Stimulated activated CD8-positive, alpha-beta memory T cell treated with anti-CD3 and anti-CD28 coated beads, Interleukin-15, amount 100 ng/mL, for 1 hour (primary cell): ENCODE data around the gene PRKAR1B.

Experiments used
- DNase-seq: peaks from one replicate; pipeline ENCODE4 v3.0.0-alpha.2; 2020; ENCODE audit warnings: low read depth

The PRKAR1B gene

DNA sequence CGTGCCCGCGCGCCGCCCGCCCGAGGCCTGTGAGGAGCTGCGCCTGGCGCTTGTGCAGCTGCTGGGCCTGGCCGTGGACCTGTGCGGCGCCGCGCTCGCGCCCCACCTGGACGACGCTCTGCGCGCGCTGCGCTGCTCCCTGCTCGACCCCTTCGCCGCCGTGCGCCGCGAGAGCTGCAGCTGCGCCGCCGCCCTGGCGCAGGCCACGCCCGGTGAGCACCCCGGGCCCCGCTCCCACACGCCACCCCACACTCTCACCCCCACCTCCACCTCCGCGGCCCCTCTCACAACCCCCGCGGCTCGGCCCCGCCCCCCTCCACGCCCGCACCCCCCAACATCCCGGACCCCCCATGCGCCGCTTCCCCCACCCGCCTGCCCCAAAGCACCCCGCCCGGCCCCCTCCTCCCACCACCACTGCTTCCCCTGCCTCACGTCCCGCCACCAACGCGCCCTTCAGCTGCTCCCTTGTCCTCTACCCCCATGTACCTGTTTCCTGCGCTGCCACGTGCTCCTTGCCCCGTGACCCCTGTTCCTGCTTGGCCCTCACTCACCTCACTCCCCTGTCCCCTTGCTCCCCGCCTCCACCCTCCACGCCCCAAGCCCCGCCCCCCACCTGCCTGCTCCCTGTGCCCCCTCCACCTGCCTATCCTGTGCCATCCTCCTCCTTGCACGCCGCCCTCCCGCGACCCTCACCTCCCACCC lies at the start of gene PRKAR1B:
PRKAR1B (minus strand) TSS at position 178 of the 702 bp plus-strand sequence. CDS start 15,776 bp downstream, outside the sequence.
- DNase-seq, result no peak

DNA sequence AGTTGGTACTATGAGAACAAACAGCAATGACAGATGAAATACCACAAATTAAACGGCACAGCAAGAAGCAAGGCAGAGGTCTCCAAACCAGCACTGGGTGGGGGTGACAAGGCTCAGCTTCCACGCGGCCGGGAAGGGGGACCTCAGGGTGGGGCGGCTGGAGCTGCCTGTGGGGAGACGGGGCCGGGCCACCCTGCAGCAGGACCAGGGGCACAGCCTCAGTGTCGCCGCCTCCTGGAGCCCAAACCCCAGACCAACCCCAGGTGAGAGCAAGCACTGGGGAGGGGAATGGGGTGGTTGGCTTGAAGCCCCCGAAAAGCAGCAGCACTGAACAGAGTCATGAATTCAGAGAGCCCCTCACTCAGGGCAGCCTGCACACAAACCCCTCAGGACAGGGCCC lies 49.3 kb upstream of the PRKAR1B start:
- DNase-seq, result no peak

- peak; percentile 23 for DNase-seq
These were observed 47.4 kb upstream of the PRKAR1B start for GRCh38 chr7:774161-775109.

- DNase-seq, result no peak
These were observed 46.5 kb upstream of the PRKAR1B start for GRCh38 chr7:773622-773915.

- DNase-seq, result no peak
These were observed 46.0 kb upstream of the PRKAR1B start for GRCh38 chr7:772861-773621.

- no peak for DNase-seq
These were observed 45.3 kb upstream of the PRKAR1B start for GRCh38 chr7:772392-772791.

DNA sequence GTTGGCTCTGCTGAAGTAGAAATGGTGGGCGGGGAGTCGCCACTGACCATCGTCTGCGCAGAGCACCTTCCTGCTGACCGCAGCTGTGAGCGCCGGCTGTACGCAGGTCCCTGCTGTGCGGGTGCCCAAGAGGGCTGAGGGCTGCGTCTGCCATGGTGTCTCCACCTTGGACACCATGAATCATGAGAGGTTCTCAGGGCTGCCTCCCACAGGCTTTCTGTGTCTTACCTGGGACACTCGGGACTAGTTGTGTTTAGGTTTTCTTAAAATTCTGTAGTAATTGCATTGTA lies 44.9 kb upstream of the PRKAR1B start:
- DNase-seq, result no peak

- no peak for DNase-seq
These were observed 44.3 kb upstream of the PRKAR1B start for GRCh38 chr7:771234-772004.

DNA sequence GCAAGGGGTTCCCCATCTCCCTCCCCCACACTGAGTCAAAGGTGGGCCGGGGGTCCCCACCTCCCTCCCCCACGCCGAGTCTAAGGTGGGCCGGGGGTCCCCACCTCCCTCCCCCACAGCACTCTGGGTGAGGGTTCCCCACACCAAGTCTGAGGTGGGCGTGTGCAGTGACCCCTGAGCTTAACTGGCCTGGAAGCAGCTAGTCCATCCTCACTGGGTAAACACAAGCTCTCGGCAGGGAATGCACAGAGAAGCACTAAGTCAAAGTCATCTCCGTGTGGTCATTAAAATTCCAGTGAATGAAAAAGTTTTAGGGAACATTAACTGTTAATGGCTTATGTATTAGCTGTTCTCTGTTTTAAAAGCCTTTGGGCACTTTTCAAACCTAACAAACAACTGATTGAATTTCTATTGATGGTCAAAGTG lies 43.7 kb upstream of the PRKAR1B start:
- no peak for DNase-seq

GRCh38 chr7:770336-770735 lies 43.3 kb upstream of the PRKAR1B start:
- no peak for DNase-seq

GRCh38 chr7:768881-769504 lies 41.9 kb upstream of the PRKAR1B start:
- DNase-seq, result no peak

DNA sequence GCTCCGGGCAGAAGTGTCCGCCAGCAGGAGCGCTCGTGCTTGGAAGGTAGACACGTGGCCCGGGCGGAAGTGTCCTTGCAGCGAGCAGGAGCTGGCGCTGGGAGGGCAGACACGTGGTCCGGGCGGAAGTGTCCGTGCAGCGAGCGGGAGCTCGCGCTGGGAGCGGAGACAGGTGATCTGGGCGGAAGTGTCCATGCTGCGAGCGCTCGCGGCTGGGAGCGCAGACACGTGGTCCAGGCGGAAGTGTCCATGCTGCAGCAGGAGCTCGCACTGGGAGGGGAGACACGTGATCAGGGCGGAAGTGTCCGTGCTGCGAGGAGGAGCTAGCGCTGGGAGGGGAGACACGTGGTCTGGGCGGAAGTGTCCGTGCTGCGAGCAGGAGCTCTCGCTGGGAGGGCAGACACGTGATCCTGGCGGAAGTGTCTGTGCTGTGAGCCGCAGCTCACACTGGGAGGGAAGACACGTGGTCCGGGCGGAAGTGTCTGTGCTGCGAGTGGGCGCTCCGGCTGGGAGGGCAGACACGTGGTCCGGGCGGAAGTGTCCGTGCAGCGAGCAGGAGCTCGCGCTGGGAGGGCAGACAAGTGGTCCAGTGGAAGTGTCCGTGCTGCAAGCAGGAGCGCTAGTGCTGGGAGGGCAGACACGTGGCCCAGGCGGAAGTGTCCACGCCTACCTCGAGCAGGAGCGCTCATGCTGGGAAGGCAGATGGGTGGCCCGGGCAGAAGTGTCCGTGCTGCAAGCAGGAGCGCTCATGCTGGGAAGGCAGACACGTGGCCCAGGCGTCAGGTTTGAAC lies 41.1 kb upstream of the PRKAR1B start:
- DNase-seq, result no peak

DNA sequence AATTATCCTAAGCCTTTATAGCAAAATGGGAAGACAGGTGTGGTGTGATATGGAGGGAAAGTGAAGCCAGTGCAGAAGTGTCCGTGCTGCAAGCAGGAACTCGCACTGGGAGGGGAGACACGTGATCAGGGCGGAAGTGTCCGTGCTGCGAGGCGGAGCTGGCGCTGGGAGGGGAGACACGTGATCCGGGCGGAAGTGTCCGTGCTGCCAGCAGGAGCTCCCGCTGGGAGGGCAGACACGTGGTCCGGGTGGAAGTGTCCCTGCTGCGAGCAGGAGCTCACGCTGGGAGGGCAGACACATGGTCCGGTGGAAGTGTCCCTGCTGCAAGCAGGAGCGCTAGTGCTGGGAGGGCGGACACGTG lies 40.5 kb upstream of the PRKAR1B start:
- DNase-seq, result no peak

DNA sequence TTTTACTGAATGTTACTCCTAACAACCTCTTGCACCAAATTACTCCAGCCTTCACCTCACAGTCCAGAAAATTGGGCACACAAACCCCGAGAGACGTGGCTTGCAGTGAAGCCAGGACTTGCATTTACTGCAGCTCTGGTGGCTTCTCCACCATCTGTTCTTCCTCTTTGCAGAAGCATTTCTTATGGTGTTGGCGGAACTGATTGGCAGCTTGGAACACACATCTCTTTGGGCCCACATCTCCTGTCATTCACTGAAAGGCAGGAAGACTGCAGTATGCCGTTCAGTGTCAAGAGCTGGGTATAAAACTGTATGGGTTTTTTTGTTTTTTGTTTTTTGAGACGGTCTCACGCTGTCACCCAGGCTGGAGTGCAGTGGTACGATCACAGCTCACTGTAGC lies 38.3 kb upstream of the PRKAR1B start:
- DNase-seq, result no peak

- DNase-seq, result no peak
These were observed 36.7 kb upstream of the PRKAR1B start for GRCh38 chr7:763762-764161.

- no peak for DNase-seq
These were observed 35.8 kb upstream of the PRKAR1B start for GRCh38 chr7:762885-763284.

DNA sequence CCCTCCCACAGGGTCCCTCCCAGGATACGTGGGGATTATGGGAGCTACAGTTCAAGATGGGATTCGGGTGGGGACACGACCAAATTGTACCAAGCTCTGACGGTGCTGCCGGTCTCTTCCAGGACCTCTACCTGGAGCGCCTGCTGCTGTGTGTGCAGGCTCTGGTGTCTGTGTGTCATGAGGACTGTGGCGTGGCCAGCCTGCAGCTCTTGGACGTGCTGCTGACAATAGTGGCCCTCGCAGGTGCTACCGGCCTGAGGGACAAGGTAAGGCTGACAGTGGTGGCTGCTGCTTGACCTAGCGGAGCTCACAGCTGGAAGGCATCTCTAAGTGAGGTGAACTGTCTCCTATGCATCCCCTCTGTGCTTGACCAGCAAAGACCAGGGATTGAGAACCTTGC lies 34.5 kb upstream of the PRKAR1B start:
- no peak for DNase-seq

DNA sequence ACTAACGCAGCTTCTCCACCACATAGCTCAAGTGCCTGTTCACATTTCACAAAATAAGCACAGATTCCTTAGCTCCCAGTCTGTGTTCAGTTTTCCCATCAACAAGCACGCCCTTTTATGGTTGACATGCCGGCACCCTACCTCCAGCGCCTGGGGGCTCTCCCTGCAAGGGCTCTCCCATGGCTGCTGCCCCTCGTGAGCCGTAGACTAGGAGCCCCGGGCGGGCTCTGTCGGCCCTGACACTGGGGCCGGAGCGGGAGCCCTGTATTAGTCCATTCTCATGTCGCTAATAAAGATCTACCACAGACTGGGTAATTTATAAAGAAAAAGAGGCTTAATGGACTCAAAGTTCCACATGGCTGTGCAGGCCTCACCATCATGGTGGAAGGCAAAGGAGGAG lies 34.0 kb upstream of the PRKAR1B start:
- no peak for DNase-seq

DNA sequence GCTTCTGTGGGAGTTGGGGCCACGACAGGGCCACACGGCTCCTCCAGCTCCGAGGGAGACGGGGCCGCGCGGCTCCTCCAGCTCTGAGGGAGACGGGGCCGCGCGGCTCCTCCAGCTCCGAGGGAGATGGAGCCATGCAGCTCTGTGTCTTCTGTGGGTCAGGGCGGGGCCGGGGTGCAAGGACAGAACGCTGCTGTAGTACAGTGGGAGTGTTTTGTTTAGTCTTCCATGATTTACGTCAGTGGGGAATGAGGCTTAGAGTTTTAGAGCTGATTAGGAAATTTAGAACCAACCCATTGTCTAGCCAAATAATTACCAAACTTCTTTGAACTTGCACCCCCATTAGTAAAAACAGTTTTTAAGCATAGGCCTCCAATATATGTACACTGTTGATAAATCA lies 32.9 kb upstream of the PRKAR1B start:
- DNase-seq, result no peak

DNA sequence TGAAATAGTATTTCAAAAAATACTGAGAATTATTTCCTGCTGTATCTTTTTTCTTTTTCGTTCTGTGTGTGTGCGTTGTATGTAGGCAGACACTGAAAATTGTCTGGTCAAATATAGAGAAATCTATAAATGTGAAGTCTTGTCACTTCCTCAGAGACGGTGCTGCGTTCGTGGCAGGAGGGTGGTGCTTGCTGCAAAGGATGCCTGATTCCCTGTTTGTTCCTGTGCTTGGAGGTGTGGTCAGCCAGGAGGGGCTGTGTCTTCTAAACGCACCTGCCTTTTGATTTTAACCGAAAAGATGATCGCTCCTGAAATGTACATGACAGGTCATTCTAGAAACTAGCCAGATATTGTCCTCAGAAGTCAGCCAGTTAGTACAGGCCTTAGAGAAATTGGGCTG lies 32.5 kb upstream of the PRKAR1B start:
- no peak for DNase-seq

GRCh38 chr7:757741-758163 lies 30.7 kb upstream of the PRKAR1B start:
- no peak for DNase-seq
